K562 (cell line): Measurements from ENCODE around the gene BTNL8. TPM values are rescaled to one million over a fixed set of nuclear protein-coding genes. Genes with fewer than 3 reads are reported as not detected.
A peak's percentile ranks its signal among the peaks of the same experiment; 100 is the strongest.

ENCODE experiments used
- BACH1 ChIP-seq: fragments of 200-800 bp; sonication (Bioruptor generic); IDR thresholded peaks from 2 replicates; pipeline ENCODE4 v1.6.1; 2016; ENCODE audit warnings: missing genetic modification characterization, missing compliant biosample characterization
- COPS2 ChIP-seq: fragments of 450-650 bp; conservative IDR thresholded peaks from 2 replicates; pipeline ENCODE4 v1.6.1; 2016; ENCODE audit warnings: mild to moderate bottlenecking, moderate library complexity
- ETV1 ChIP-seq: fragments of 450-650 bp; conservative IDR thresholded peaks from 2 replicates; pipeline ENCODE4 v1.6.1; 2016; ENCODE audit warnings: missing genetic modification characterization, control low read depth, low read depth, missing compliant biosample characterization
- MTA3 ChIP-seq: fragments of 450-650 bp; formaldehyde crosslinking; IDR thresholded peaks from 2 replicates; pipeline ENCODE4 v1.6.1; 2017; ENCODE audit warnings: mild to moderate bottlenecking, borderline replicate concordance
- RBM17 ChIP-seq: fragments of 200-400 bp; formaldehyde crosslinking; IDR thresholded peaks from 2 replicates; pipeline ENCODE4 v1.6.1; 2017; ENCODE audit warnings: low read depth, mild to moderate bottlenecking, low read length, borderline replicate concordance
- RBM25 ChIP-seq: fragments of 200-400 bp; formaldehyde crosslinking; IDR thresholded peaks from 2 replicates; pipeline ENCODE4 v1.6.1; 2018; ENCODE audit warnings: low read length, low read depth, moderate library complexity; ENCODE audit not compliant: severe bottlenecking
- SMAD2 ChIP-seq: fragments of 150-350 bp; IDR thresholded peaks from 2 replicates; pipeline ENCODE4 v1.6.1; 2014; ENCODE audit warnings: low read depth, mild to moderate bottlenecking, low read length
- TARDBP ChIP-seq: fragments of 450-650 bp; IDR thresholded peaks from 2 replicates; pipeline ENCODE4 v1.6.1; 2016
- TBL1XR1 ChIP-seq, 2 experiments: IDR thresholded peaks; 2 replicates each; pipeline ENCODE4 v1.6.1; 2012; ENCODE audit warnings: improper control_type of control experiment in 2 of 2, low read length in 2 of 2, mild to moderate bottlenecking in 1 of 2
- ZNF24 ChIP-seq: fragments of 450-650 bp; IDR thresholded peaks from 2 replicates; pipeline ENCODE4 v1.6.1; 2016
- polyA plus RNA-seq, 8 experiments: library from polyadenylated mRNA; depleted of rRNA in 4 of 8; stranded (reverse) in 5 of 8; unstranded in 3 of 8; fragments of >200 nt; fragmentation: Nextera tagmentation in 2 of 8; fragmentation: Illumina TruSeq in 1 of 8; extraction: Ambion mirVana in 2 of 8; extraction: Trizol in 1 of 8; gene quantifications; 2 replicates each; pipeline versions ENCODE4 v1.2.1 to v1.2.3, GENCODE V29; 2011 to 2014; ENCODE audit warnings: inconsistent platforms in 1 of 8, missing spikeins in 1 of 8
- total RNA-seq, 7 experiments: library from RNA; depleted of rRNA in 6 of 7; stranded (reverse); fragments of >200 nt in 6 of 7; fragmentation: Illumina TruSeq in 2 of 7; extraction: Trizol in 2 of 7; gene quantifications; 2 replicates each; pipeline versions ENCODE4 v1.2.1 to v1.2.3, GENCODE V29; 2011 to 2021; ENCODE audit warnings: low replicate concordance in 1 of 7
- TF ChIP-seq, protein P1 (sequence below): sonication (generic); formaldehyde crosslinking; IDR thresholded peaks from 2 replicates; pipeline ENCODE4 v1.8.0; 2022; ENCODE audit warnings: mild to moderate bottlenecking, missing genetic modification reagents
- TF ChIP-seq, protein P2 (sequence below): fragments of 250-450 bp; sonication (Bioruptor Pico); IDR thresholded peaks from 2 replicates; pipeline ENCODE4 v1.5.0; 2021; ENCODE audit warnings: mild to moderate bottlenecking, moderate library complexity
- TF ChIP-seq, protein P3 (sequence below): IDR thresholded peaks from 2 replicates; pipeline ENCODE4 v1.6.1; 2012; ENCODE audit warnings: low read depth, low read length, improper control_type of control experiment, borderline replicate concordance
- TF ChIP-seq, protein P4 (sequence below): fragments of 250-450 bp; sonication (Bioruptor Pico); IDR thresholded peaks from 2 replicates; pipeline ENCODE4 v1.8.0; 2022; ENCODE audit warnings: moderate library complexity, mild to moderate bottlenecking, inconsistent platforms
- TF ChIP-seq, protein P5 (sequence below): sonication (generic); formaldehyde crosslinking; IDR thresholded peaks from 2 replicates; pipeline ENCODE4 v1.8.1; 2023; ENCODE audit warnings: mild to moderate bottlenecking, missing genetic modification reagents

The BTNL8 gene
- total and polyA plus RNA-seq, 9 of the 15 experiments (the other 6 are each of a cell fraction or from before 2014, with no cell fraction given): 0.04 to 0.18 (median 0.07) TPM; not detected in 6

DNA sequence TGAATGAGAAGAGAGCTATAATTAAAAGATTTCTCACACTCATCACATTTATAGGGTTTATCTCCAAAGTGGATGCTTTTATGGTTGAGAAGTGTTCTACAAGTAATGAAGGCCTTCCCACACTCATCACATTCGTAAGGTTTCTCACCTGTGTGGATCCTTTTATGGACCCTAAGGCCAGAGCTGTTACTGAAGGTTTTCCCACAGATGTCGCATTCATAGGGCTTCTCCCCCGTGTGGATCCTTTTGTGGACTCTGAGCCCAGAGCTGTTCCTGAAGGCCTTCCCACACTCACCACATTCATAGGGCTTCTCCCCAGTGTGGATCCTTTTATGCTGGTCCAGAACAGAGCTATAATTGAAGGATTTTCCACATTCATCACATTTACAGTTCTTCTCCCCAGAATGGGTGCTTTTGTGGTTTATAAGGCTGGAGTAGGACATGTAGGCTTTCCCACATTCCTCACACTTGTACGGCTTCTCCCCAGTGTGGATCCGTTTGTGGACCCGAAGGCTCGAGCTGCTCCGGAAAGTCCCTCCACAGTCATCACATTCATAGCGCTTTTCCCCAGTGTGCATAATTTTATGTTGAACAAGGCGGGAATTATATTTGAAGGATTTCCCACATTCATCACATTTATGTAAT is 48.4 kb upstream of the BTNL8 start (continued):
- TF ChIP-seq BACH1 (tag) (no peak), ZNF24 (no peak), MTA3 (0 out of 2 replicates have a peak, but pooled peaks have one; percentile 21), SMAD2 (no peak), ETV1 (tag) (no peak), TBL1XR1 (IDR thresholded peaks at IDR 0.05; ENCODE audit: low read length in 2 of 2) (no peak), RBM17 (no peak), RBM25 (peak; percentile 71), TARDBP (no peak), COPS2 (no peak)
- TF ChIP-seq, protein P1, sequence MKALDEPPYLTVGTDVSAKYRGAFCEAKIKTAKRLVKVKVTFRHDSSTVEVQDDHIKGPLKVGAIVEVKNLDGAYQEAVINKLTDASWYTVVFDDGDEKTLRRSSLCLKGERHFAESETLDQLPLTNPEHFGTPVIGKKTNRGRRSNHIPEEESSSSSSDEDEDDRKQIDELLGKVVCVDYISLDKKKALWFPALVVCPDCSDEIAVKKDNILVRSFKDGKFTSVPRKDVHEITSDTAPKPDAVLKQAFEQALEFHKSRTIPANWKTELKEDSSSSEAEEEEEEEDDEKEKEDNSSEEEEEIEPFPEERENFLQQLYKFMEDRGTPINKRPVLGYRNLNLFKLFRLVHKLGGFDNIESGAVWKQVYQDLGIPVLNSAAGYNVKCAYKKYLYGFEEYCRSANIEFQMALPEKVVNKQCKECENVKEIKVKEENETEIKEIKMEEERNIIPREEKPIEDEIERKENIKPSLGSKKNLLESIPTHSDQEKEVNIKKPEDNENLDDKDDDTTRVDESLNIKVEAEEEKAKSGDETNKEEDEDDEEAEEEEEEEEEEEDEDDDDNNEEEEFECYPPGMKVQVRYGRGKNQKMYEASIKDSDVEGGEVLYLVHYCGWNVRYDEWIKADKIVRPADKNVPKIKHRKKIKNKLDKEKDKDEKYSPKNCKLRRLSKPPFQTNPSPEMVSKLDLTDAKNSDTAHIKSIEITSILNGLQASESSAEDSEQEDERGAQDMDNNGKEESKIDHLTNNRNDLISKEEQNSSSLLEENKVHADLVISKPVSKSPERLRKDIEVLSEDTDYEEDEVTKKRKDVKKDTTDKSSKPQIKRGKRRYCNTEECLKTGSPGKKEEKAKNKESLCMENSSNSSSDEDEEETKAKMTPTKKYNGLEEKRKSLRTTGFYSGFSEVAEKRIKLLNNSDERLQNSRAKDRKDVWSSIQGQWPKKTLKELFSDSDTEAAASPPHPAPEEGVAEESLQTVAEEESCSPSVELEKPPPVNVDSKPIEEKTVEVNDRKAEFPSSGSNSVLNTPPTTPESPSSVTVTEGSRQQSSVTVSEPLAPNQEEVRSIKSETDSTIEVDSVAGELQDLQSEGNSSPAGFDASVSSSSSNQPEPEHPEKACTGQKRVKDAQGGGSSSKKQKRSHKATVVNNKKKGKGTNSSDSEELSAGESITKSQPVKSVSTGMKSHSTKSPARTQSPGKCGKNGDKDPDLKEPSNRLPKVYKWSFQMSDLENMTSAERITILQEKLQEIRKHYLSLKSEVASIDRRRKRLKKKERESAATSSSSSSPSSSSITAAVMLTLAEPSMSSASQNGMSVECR (CRISPR knock-in tag): no peak
- TF ChIP-seq, protein P2, sequence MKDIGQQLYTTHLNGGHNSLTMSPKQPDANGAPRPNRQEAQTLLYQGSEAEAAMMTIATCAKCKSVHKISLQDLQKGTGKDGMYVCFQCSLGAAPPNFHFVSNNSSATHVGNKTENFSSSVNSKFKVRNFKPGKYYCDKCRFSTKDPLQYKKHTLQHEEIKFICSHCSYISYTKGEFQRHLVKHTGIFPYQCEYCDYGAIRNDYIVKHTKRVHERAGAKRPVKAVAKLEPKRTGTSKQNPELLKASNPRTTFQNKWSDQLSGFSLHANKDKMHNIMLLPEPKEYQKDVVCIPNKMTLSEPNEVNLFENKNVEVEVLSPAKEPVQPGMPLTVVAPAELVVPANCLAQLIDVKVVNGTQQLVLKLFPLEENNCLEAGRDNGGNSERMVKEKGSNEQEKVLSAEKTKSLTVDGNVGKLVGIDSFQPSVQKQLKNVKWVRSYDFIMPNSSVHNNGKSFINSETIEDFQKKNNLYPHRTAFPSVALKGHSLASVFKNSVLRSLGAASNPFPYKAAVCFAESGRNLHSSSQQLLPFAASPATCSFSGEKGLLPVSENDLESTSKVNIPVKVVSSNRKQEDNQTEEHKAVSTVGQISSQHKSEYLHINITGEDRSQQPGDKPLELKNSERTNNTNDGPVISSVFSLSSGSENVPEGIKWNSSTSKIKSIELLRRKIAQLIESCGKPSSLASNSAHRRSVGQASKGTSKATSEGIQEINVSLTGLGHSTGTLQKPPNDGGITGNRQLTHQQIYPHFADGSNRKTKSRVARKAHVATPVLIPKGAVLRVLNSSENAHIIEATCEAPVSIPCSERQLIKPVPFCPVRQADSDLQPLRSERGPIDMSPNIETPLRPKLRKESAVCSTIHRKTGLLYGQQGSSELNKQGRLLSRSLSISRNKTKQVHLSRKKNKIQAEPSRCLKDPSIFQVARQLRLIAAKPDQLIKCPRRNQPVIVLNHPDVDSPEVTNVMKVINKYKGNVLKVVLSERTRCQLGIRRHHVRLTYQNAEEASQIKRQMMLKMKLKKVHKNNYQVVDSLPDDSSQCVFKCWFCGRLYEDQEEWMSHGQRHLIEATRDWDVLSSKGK: no peak
- TF ChIP-seq, protein P3, sequence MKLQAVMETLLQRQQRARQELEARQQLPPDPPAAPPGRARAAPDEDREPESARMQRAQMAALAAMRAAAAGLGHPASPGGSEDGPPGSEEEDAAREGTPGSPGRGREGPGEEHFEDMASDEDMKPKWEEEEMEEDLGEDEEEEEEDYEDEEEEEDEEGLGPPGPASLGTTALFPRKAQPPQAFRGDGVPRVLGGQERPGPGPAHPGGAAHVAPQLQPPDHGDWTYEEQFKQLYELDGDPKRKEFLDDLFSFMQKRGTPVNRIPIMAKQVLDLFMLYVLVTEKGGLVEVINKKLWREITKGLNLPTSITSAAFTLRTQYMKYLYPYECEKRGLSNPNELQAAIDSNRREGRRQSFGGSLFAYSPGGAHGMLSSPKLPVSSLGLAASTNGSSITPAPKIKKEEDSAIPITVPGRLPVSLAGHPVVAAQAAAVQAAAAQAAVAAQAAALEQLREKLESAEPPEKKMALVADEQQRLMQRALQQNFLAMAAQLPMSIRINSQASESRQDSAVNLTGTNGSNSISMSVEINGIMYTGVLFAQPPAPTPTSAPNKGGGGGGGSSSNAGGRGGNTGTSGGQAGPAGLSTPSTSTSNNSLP: no peak
- TF ChIP-seq, protein P4, sequence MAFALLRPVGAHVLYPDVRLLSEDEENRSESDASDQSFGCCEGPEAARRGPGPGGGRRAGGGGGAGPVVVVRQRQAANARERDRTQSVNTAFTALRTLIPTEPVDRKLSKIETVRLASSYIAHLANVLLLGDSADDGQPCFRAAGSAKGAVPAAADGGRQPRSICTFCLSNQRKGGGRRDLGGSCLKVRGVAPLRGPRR (CRISPR knock-in tag): no peak
- TF ChIP-seq, protein P5, sequence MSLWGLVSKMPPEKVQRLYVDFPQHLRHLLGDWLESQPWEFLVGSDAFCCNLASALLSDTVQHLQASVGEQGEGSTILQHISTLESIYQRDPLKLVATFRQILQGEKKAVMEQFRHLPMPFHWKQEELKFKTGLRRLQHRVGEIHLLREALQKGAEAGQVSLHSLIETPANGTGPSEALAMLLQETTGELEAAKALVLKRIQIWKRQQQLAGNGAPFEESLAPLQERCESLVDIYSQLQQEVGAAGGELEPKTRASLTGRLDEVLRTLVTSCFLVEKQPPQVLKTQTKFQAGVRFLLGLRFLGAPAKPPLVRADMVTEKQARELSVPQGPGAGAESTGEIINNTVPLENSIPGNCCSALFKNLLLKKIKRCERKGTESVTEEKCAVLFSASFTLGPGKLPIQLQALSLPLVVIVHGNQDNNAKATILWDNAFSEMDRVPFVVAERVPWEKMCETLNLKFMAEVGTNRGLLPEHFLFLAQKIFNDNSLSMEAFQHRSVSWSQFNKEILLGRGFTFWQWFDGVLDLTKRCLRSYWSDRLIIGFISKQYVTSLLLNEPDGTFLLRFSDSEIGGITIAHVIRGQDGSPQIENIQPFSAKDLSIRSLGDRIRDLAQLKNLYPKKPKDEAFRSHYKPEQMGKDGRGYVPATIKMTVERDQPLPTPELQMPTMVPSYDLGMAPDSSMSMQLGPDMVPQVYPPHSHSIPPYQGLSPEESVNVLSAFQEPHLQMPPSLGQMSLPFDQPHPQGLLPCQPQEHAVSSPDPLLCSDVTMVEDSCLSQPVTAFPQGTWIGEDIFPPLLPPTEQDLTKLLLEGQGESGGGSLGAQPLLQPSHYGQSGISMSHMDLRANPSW (CRISPR knock-in tag): no peak
